ENCODE results near the gene CDH23.

GRCh38 chr10:71725998-71726579, 329.4 kb downstream of the CDH23 start:
- TF ChIP-seq GATA2 (IDR thresholded peaks at IDR 0.05; ENCODE audit: low read depth, low read length) = peak; percentile 98
- no peak; the same call in 1 of the 2 replicates for TF ChIP-seq GATA3 (IDR thresholded peaks at IDR 0.05; ENCODE audit: low read depth, low read length)

Data from SH-SY5Y (cell line).